ENCODE data around the gene COL4A3. TPM values are rescaled to one million over a fixed set of nuclear protein-coding genes. Genes with fewer than 3 reads are reported as not detected.
A peak's percentile ranks its signal among the peaks of the same experiment; 100 is the strongest.

The COL4A3 gene
- total and polyA plus RNA-seq, 11 donors = 0.55 to 6.9 (median 1.9) TPM

GRCh38 chr2:227179988-227180685 lies 15.7 kb downstream of the COL4A3 start:
- Histone ChIP-seq H3K9me3 (peaks cover 0 to 7% (median 0%) of the 10 kb centered on the region in 12 donors), H3K4me1 (peaks cover 0 to 16% (median 0%) of the 10 kb centered on the region in 12 donors), H3K27ac (peak overlapping the region in 7 of 12 donors; percentile 14 to 68 (median 40)), H3K4me3 (peak overlapping the region in 2 of 12 donors; percentile 3 to 22), H3K27me3 (no peaks in the 10 kb centered on the region), H3K36me3 (no peaks in the 10 kb centered on the region)
- intact Hi-C loops (cut with DNase I) = no loop called here
- DNase-seq (peak in 2 of 5 donors; percentile 24 to 54), ATAC-seq (peak; percentile 78 to 94 (median 88))
- 54 to 73% (median 62%) methylated on average over 11 of the region's 11 CpGs for WGBS, 4 donors
- TF ChIP-seq CTCF (IDR thresholded peaks at IDR 0.05) (no peak), POLR2A (IDR thresholded peaks at IDR 0.05) (no peak)

- Histone ChIP-seq H3K36me3 (no peaks in the 10 kb centered on the region), H3K4me3 (peak overlapping the region in 2 of 12 donors; percentile 3 to 22), H3K27me3 (no peaks in the 10 kb centered on the region), H3K27ac (peak overlapping the region in 4 of 12 donors; percentile 40 to 68 (median 57)), H3K4me1 (peaks cover 0 to 16% (median 0%) of the 10 kb centered on the region in 12 donors), H3K9me3 (peaks cover 0 to 7% (median 0%) of the 10 kb centered on the region in 12 donors)
- ATAC-seq (no peak), DNase-seq (no peak)
- intact Hi-C loops (cut with DNase I) = no loop called here
- WGBS, 4 donors = 54 to 68% (median 58%) methylated on average over 3 of the region's 3 CpGs
- no peak for TF ChIP-seq CTCF (IDR thresholded peaks at IDR 0.05)
- no peak for TF ChIP-seq POLR2A (IDR thresholded peaks at IDR 0.05)
Measured at GRCh38 chr2:227180770-227181169, 16.3 kb downstream of the COL4A3 start.

- Histone ChIP-seq H3K4me3 (no peak overlapping the region), H3K36me3 (no peaks in the 10 kb centered on the region), H3K27ac (no peak overlapping the region), H3K9me3 (peaks cover 0 to 7% (median 0%) of the 10 kb centered on the region in 12 donors), H3K27me3 (no peaks in the 10 kb centered on the region), H3K4me1 (peaks cover 0 to 26% (median 9%) of the 10 kb centered on the region in 12 donors)
- no peak for ATAC-seq
- TF ChIP-seq POLR2A (IDR thresholded peaks at IDR 0.05) (no peak), CTCF (IDR thresholded peaks at IDR 0.05) (no peak)
- DNase-seq = no peak
- intact Hi-C loops (cut with DNase I) = no loop called here
Measured at GRCh38 chr2:227182765-227183164, 18.3 kb downstream of the COL4A3 start.

DNA sequence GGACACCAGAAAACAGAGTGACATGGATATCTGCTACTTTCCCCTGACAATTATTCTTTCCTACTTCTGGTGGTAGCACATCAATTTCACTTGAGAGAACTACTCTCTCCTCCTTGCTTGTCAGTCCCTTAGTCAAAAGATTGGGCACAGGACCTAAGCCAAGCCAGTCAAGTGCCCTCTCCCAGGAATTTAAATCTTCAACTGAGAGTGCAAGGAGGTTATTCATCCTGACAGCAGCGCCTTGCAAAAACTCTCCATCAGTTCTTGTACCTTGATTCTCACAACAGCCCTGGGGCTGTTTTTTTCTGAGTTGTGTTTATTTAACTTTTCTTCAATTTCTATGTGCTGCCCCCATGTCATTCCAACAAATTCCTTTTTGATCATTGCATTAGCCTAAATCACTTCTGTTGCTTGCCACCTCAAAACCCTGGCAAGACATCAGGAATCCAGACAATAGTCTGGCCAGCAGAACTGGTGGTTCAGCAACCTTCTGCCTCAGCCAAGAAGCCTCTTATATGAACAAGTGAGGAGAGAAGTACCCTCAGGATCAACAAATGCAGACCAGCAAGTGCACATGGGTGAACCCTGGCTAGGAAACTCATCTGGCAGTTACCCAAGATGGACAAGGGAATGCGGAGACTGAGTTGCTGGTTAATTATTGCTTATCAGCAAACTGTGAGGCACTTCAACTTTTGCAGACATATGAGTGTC lies 19.4 kb downstream of the COL4A3 start:
- Histone ChIP-seq H3K27me3 (no peaks in the 10 kb centered on the region), H3K4me3 (no peak overlapping the region), H3K9me3 (peaks cover 0 to 7% (median 0%) of the 10 kb centered on the region in 12 donors), H3K4me1 (peaks cover 0 to 36% (median 18%) of the 10 kb centered on the region in 12 donors), H3K36me3 (no peaks in the 10 kb centered on the region), H3K27ac (no peak overlapping the region)
- DNase-seq (no peak), ATAC-seq (no peak)
- intact Hi-C loops (cut with DNase I) = no loop called here
- 58 to 71% (median 64%) methylated on average over 2 of the region's 2 CpGs for WGBS, 4 donors
- TF ChIP-seq POLR2A (IDR thresholded peaks at IDR 0.05) (no peak), CTCF (IDR thresholded peaks at IDR 0.05) (no peak)

All from heart left ventricle (tissue), 16 donors.